ENCODE measurements around the gene ROBO1. TPM values are rescaled to one million over a fixed set of nuclear protein-coding genes. Genes with fewer than 3 reads are reported as not detected.
"Not testable (repeated sequence)": the region's sequence is repeated elsewhere in the genome, so short reads cannot be mapped to it uniquely, and the experiment has no call there.

The ROBO1 gene
- total RNA-seq, 1 donor from 2014 or later, result 27.1 TPM

DNA sequence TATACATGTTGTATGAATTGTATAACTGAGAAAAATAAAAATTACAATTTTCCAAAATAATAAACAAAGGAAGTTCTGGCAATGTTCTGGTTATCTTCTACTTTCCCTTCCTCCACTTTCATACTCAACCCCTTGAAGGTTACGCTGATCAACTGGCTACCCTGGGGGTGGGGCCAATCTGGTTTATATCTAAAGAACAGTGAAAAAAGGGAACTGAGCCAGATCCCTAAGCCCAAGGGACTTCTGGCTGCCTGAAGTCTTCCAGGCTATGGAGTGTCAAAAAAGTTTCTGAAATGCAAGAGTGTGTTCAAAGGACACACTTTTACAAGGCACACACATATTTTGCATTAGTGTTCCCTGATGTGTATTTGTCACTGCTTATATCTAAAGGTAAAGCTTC lies 591.9 kb downstream of the ROBO1 start:
- no peak for DNase-seq
- no peak for ATAC-seq
- Histone ChIP-seq H3K36me3 (no peaks in the 10 kb centered on the region), H3K27me3 (no peaks in the 10 kb centered on the region), H3K4me1 (no peaks in the 10 kb centered on the region), H3K9me3 (no peaks in the 10 kb centered on the region), H3K4me3 (no peak overlapping the region), H3K27ac (no peak overlapping the region)
- intact Hi-C loops (cut with DNase I), result no loop called here
- TF ChIP-seq, protein P1, sequence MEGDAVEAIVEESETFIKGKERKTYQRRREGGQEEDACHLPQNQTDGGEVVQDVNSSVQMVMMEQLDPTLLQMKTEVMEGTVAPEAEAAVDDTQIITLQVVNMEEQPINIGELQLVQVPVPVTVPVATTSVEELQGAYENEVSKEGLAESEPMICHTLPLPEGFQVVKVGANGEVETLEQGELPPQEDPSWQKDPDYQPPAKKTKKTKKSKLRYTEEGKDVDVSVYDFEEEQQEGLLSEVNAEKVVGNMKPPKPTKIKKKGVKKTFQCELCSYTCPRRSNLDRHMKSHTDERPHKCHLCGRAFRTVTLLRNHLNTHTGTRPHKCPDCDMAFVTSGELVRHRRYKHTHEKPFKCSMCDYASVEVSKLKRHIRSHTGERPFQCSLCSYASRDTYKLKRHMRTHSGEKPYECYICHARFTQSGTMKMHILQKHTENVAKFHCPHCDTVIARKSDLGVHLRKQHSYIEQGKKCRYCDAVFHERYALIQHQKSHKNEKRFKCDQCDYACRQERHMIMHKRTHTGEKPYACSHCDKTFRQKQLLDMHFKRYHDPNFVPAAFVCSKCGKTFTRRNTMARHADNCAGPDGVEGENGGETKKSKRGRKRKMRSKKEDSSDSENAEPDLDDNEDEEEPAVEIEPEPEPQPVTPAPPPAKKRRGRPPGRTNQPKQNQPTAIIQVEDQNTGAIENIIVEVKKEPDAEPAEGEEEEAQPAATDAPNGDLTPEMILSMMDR (IDR thresholded peaks at IDR 0.05), result no peak

DNA sequence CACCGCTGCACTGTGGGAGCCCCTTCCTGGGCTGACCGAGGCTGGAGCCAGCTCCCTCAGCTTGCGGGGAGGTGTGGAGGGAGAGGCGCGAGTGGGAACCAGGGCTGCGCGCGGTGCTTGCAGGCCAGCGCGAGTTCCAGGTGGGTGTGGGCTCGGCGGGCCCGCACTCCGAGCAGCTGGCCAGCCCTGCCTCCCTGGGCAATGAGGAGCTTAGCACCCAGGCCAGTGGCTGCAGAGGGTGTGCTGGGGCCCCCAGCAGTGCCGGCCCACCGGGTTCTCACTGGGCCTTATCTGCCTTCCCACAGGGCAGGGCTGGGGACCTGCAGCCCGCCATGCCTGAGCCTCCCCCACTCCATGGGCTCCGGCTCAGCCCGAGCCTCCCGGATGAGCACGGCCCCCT lies 594.5 kb downstream of the ROBO1 start:
- intact Hi-C loops (cut with DNase I); H3K27ac ChIP-seq; H3K9me3 ChIP-seq; H3K36me3 ChIP-seq; H3K4me1 ChIP-seq; ATAC-seq; H3K27me3 ChIP-seq; H3K4me3 ChIP-seq: not testable (repeated sequence)
- DNase-seq, result peak; percentile 54

DNA sequence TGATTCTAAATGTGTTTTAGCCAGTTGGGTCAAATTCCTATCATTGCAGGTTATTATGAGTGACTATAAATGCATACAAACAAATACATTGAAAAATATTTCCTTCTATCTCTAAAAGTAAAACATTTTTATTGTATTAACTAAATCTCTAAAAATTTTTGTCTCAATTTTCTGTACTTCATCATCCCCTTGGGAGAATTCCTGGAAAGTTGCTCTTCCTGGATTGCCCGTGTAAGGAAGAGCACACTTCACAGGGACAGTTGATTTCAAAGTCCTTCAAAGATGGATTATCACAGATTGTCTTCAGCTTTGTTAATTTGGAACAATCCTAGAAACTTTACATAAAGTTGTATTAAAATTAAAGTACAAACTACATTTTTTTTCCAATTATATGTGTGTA lies 595.6 kb downstream of the ROBO1 start:
- Histone ChIP-seq H3K36me3 (no peaks in the 10 kb centered on the region), H3K9me3 (no peaks in the 10 kb centered on the region), H3K4me3 (no peak overlapping the region), H3K27ac (no peak overlapping the region), H3K27me3 (no peaks in the 10 kb centered on the region), H3K4me1 (no peaks in the 10 kb centered on the region)
- TF ChIP-seq, protein P1 (IDR thresholded peaks at IDR 0.05), result no peak
- ATAC-seq, result no peak
- intact Hi-C loops (cut with DNase I), result no loop called here
- no peak for DNase-seq

DNA sequence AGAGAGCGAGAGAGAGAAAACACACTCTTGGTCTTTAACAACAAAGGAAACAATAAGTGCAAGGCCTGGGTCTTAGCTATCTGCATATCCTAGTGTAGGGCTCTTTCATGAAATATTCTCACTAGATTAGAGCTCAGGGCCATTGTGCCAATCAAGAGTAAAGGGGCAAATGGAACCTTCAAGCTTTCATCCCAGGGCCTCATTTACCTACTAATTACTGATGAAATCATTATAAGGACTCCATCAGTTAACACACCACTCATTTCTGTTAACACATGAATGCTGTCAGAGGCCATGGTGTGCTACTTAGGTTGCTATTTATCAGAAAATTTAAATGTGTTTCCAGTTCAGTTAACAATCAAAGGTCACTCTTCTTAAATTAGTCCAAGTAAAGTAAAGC lies 597.8 kb downstream of the ROBO1 start:
- intact Hi-C loops (cut with DNase I), result no loop called here
- H3K4me1 ChIP-seq, result no peaks in the 10 kb centered on the region

DNA sequence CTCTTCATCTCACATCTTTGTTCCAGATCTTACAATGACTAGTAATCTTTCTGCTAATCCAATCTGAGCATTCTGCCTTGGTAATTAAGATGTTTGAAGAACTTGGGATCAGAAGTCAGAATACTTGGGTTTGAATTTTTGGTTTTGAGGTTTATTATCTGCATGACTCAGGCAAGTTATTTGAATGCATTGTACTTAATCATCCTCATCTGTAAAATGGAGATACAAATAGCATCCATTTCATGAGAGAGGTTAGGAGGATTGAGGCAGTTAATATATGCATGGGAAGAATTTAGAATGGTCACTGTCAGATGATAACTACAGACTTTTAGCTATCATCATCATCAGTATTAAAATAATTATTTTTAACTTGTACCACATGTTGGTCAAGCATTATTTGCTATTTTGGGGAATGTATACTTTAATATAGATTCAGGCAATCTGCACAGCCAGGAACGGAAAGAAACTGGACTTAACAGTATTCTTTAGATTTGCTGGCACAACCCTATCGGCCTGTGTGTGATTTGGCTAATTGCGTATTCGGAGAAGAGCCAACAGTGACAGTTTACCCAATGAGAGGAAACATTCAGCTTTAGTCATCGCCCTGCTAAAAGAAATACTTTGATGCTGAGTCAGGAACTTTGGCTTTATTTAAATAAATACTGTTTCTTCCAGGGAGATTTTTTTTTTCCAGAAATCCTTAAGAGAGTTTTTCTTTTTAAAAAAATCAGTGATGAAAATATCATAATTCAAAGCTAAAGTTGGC lies 600.0 kb downstream of the ROBO1 start:
- H3K27ac ChIP-seq, result no peak overlapping the region
- DNase-seq (no peak), ATAC-seq (no peak)
- H3K36me3 ChIP-seq, result no peaks in the 10 kb centered on the region
- no peaks in the 10 kb centered on the region for H3K27me3 ChIP-seq
- intact Hi-C loops (cut with DNase I), result no loop called here
- H3K9me3 ChIP-seq, result no peaks in the 10 kb centered on the region
- TF ChIP-seq, protein P1 (IDR thresholded peaks at IDR 0.05), result no peak
- H3K4me1 ChIP-seq, result no peaks in the 10 kb centered on the region
- H3K4me3 ChIP-seq, result no peak overlapping the region

More for the DNA sequence above, 597.8 kb downstream of the ROBO1 start:
- DNase-seq, result no peak
- no peaks in the 10 kb centered on the region for H3K36me3 ChIP-seq
- ATAC-seq, result no peak
- no peak overlapping the region for H3K4me3 ChIP-seq
- TF ChIP-seq, protein P1 (IDR thresholded peaks at IDR 0.05), result no peak
- no peak overlapping the region for H3K27ac ChIP-seq
- no peaks in the 10 kb centered on the region for H3K27me3 ChIP-seq
- no peaks in the 10 kb centered on the region for H3K9me3 ChIP-seq

DNA sequence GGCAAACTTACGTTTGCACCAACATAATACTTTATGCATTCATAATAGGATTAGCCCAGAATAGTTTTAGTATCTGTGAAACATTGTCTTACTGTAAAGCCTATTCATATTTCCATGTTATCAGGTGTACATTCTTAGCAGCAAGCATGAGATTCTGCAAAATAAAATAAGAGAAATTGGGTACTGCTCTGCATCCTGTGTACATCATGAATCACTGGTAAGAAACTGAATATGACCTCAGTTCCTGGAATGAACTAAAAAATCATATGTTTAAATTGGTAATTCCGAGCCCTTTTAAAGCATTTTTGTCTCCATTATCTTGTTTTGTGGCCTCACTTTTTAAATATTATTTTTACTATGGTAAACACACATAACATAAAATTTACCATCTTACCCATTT lies 605.1 kb downstream of the ROBO1 start:
- H3K27me3 ChIP-seq, result no peaks in the 10 kb centered on the region

More for the DNA sequence above, 605.1 kb downstream of the ROBO1 start:
- ATAC-seq (no peak), DNase-seq (no peak)
- no peak overlapping the region for H3K27ac ChIP-seq
- H3K4me1 ChIP-seq, result no peaks in the 10 kb centered on the region
- intact Hi-C loops (cut with DNase I), result no loop called here
- no peaks in the 10 kb centered on the region for H3K9me3 ChIP-seq
- H3K4me3 ChIP-seq, result no peak overlapping the region
- H3K36me3 ChIP-seq, result no peaks in the 10 kb centered on the region
- TF ChIP-seq, protein P1 (IDR thresholded peaks at IDR 0.05), result no peak

Data from upper lobe of right lung (tissue), 1 donor.